HT-29 (cell line): Measurements from ENCODE around the gene NHSL1. TPM values are rescaled to one million over a fixed set of nuclear protein-coding genes. Genes with fewer than 3 reads are reported as not detected.

ENCODE experiments used
- DNase-seq: peaks from one replicate; pipeline ENCODE4 v3.0.0-alpha.2; 2015; ENCODE audit warnings: low spot score
- total RNA-seq: library from RNA; depleted of rRNA; stranded (reverse); fragments of >200 nt; shearing (Covaris generic); gene quantifications from 2 replicates; pipeline ENCODE4 v1.2.3, GENCODE V29; 2014

The NHSL1 gene
- total RNA-seq, 1 experiment from 2014 or later: 15.6 TPM

DNA sequence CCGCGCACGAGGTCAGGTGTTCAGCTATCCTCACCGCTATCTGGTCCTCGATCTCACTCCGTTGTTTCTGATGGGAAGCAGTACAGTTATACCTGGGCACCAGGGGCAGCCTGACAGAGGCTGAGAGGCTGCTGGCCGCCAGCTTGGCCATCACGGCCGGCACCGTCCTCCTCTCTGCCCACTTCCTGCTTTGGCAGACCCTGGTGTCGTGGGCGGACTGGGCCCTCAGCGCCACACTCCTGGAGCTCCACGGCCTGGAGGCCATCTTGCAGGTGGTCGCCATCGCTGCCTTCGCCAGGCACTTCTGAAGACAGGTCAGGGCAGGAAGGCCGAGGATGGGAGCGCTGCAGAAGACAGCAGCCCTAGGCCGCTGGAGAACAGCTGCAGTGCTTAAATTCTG, 35.2 kb downstream of the NHSL1 start:
- no peak for DNase-seq

- DNase-seq: no peak
Measured at GRCh38 chr6:138461647-138462046, 37.6 kb downstream of the NHSL1 start.

DNA sequence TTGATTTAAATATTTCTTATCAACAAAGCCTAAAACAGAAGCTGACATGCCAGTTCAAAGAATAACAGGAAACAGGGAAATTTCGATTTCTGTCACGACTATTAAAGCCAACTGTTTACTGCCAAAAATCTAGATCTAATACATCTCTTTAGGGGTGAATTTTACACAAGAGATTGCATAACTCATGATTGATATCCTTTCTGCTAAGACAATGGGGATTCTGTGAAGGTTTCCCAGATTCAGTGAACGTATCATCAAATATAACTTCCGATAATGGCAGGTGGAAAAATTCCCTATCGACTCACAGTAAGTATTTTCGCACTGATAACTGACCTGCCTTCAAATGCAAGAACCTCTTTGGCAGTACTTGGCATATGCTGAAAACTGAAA, 42.9 kb downstream of the NHSL1 start:
- no peak for DNase-seq

DNA sequence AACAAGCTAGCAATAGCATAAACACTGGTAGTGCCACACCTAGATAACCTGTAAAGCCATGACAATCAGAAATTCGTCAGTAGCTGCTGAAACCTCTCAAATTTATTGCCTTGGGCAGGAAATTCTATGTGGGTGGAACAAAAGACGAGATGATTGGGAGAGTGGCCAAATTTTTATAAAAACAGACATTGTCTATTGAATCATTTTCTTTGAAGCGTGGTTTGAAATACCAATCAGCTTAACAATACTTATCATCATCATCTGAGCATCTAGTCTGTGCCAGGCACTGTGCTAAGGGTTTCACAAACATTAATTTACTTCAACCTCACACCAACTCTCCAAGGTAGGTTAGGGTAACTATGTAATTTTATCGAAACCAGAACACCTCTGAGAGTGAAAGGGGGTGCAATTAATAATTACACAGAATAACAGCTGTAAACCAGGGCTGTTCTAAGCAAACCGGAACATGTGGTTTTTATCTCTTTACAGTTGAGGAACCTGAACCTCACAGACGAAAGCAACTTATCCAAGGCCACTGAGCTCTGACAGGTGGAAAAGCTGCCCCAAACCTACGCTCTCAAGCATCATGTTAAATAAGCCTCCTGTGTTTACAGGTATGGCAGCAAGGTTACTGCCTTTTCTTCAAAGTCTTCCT, 43.4 kb downstream of the NHSL1 start:
- peak; percentile 82 for DNase-seq

DNA sequence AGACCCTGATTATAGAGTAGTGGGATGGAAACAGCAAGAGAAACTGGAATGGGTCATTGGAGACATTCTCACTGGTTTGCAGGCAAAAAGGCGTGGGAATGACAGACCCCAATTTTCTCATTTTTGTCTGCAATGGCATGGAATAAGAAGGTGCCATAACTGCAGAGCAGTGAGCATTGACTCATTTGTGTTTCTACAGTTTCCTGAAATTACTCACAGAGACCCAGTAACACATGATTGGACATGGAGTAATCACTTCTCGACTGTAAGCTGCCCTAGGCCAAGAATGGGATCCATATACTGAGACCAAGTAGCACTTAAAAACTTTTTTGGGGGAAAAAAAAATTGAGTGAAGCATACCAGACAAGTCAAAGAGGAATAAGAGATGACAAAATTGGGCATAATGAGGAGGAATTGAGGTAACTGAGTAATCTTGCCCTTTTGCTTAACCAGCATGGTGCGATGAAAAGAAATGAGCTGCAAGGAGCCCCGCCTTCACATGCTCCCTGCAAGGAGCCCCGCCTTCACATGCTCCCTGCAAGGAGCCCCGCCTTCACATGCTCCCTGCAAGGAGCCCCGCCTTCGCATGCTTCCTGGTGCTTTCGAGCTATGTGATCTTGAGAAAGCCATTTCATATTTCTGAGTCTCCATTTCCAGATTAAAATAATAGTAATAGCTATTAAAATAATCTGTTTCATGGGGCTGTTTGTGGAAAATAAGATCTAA, 44.1 kb downstream of the NHSL1 start:
- DNase-seq: no peak

DNA sequence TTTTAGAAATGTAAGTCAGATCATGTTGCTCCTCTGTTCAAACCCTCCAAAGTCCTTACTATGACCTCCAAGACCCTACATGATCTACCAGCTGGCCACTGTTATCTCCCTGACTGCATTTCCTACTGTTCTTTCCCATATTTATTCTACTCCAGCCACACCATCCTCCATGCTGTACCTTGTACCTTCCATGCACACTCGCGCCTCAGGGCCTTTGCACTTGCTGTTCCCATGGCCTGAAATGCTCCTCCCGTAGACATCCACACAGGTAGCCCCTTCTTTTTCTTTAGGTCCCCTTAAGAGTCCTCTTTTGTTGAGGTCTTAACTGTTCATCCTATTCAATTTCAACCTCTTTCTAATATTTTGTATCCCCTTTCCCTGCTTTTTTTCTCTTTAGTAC, 48.3 kb downstream of the NHSL1 start:
- no peak for DNase-seq

GRCh38 chr6:138450445-138450844, 48.8 kb downstream of the NHSL1 start:
- no peak for DNase-seq

DNA sequence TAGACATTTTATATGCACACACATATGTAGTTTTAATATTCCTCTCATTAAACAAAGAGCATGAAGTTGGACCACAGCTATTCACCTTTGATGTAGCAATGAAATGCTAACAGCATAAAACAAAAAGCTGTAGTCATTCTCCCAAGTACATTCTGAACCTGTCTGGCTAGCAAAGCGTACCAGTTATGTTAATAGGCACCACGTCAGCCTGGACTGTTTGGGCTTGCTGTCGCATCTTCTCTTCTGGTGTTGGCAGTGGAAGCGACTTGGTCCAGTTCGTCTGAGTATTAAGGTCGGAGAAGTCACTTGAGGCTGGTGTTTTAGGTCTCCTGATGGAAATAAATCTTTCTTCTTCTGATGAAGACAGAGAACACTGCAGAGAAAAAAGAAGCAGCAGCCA, 52.5 kb downstream of the NHSL1 start:
- DNase-seq: no peak

DNA sequence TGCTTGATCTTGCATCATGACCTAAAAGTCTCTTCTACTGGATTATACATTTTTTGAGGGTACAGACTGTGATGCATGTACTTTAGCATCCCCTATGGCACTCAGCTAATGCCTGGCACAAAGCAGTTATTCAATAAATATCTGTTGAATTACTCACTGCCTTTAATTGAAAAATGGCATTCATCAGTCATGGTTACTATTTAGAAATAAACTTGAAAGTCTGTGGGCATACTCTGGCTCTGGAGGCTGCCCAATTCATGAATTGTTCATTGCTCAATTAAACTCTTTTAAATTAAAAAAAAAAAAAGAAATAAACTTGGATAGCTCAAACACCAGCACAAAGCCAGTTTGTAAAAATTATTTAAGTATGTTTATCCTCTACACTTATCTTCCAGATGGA, 55.3 kb downstream of the NHSL1 start:
- no peak for DNase-seq

DNA sequence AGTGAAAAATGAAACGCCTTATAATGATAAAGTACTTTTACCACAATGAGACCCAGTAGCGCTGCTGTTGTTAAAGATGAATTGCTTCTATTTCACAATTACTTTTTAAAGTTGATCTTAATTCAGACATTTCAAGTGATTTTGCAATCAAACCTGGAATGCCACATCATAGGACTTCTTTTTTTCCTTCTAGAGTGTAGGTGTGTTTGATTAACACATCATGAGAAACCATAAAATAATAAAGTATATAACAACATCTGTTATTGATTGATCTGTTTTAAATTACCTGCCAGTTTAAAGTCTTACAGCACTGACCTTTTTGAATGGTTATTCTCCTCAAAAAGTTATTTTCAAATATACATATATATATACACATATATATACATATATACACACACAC, 56.6 kb downstream of the NHSL1 start:
- DNase-seq: no peak

DNA sequence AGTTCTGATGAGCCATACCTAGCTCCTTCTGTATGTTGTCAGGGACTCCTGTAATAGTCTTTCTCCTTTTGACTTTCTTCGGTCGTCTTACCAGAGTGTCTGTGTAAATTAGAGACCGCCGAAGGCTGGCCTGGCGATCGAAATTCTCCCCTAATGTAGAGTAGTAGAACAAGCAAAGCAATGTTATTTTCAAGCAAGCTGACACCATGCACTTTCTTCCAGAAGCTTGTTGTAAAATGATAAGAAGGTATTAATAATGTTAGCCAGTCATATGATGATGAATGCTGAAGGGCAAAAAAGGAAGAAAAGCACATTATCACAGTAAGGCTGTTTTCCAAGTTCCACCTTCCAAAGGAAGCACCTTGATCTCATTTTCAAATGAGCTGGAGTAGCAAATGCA, 57.3 kb downstream of the NHSL1 start:
- DNase-seq: no peak

DNA sequence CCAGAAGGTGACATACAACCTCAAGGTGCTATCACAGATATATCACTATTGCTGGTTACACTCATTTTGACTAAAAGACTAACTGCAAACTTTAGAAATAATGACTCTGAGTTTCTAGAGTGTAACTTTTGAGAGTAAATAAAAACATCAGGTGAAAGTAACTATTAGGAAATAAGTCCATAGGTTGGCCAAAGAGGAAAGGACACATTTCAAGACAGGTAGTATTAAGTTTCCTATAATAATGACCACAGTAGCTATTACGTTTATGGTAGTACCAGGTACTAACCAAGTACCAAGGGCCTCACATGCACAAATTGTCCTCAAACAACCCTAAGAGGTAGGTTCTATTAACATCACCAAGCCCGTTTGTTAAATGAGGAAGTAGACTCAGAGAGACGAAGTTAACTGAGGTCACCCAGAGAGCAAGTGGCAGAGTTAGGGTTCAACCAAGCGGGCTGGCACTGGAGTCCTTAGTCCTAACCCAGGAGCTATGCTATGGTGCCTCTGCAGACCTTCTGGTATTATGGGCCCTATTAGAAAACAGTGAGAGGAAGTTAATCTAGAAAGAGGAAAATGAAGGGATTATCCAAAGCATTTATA, 58.4 kb downstream of the NHSL1 start:
- DNase-seq: no peak

DNA sequence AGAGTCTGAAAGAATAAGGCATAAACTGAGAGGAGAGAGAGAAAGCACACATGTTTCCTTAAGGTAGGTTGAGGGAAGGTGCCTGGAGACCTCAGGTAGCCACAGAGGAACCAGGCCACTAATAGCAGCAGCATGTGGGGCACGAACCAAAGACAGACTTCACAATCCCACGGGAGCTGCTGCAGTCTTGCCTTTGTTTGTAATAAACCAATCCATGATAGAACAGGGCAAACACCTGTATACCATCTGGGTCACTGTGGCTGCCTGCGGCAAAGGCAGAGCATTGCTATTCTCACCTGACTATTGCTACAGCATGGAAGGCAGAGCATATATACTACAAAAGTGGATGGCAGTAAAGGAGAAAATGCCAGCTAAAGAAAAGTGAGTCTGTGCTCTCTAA, 59.0 kb downstream of the NHSL1 start:
- no peak for DNase-seq

GRCh38 chr6:138439546-138439945, 59.7 kb downstream of the NHSL1 start:
- no peak for DNase-seq

GRCh38 chr6:138434925-138435324, 64.4 kb downstream of the NHSL1 start:
- DNase-seq: no peak

GRCh38 chr6:138434096-138434495, 65.2 kb downstream of the NHSL1 start:
- no peak for DNase-seq

DNA sequence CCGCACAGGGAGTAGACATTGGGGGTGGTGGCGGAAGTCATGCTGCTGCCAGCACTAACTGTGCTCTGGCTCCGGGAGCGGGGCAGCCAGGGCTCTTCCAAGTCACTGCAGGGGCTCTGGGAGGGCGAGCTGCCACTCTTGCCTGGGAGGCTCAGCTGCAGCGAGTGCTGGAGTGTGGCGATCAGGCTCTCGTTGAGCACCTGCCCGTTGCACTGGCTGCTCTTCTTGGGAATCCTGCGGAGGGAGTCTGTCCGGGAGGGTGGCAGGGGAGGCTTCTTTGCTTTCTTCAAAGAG, 67.3 kb downstream of the NHSL1 start:
- no peak for DNase-seq

- no peak for DNase-seq
Measured at GRCh38 chr6:138431256-138432062, 67.8 kb downstream of the NHSL1 start.

DNA sequence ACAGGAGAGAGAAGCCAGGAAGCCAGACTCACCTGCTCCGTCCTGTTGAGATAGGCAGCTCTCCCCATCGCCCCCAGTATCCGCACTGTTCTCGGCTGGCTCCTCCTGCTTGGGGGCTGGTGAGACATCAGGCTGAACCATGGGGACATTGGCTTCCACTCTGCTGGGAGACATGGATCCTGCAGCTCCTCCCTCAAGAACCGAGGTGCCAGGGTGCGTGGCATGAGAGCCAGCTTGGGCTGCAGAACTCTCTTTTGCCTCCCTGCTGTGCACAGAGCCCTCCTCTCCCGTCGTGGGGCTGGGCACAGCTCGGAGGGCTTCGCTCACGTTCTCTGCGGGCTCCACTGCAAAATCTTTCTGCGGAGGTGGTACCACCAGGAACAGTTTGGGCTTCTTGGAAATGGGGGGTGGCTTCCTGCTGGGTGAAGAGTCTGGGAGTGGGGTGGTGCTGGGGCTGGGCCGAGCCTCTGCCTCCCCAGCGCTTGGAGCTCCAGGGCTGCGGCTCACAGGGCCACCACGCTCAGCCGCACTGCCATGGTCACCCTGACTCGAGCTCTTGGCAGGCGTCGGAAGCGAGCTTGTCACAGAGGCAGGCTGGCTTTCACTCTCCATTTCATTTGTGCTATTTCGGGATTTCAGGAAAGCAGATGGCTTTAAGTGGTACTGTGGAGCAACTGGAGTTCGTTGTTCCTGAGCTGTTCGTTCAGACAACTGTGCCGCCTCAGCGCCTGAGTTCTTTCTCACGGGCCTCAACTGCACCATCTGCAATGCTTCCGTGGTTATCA, 68.7 kb downstream of the NHSL1 start:
- DNase-seq: no peak

DNA sequence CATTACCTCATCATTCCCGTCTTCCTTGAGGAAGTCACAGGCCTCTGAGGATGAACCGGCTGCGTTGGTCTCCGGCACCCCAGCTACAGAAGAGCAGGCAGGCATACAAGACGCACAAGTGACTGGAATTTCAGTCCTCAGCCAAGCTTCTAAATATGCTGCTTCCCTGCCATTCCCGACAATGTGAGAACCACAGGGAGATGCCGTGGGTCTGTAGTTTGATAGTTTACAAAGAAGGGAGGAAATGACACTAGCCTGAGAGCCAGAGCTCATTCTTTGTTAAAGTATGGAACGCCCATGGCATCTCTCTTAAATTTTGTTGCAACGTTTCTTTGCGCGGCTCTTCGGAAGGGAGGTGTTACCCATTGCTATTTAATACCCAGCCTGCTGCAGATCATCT, 69.5 kb downstream of the NHSL1 start:
- DNase-seq: no peak

GRCh38 chr6:138428944-138429598, 70.2 kb downstream of the NHSL1 start:
- DNase-seq: peak; percentile 64
